ENCODE data around the gene COL20A1. TPM values are rescaled to one million over a fixed set of nuclear protein-coding genes. Genes with fewer than 3 reads are reported as not detected.

Gene COL20A1
- total and polyA plus RNA-seq, 8 donors: 0.53 to 2.4 TPM; not detected in 6

DNA sequence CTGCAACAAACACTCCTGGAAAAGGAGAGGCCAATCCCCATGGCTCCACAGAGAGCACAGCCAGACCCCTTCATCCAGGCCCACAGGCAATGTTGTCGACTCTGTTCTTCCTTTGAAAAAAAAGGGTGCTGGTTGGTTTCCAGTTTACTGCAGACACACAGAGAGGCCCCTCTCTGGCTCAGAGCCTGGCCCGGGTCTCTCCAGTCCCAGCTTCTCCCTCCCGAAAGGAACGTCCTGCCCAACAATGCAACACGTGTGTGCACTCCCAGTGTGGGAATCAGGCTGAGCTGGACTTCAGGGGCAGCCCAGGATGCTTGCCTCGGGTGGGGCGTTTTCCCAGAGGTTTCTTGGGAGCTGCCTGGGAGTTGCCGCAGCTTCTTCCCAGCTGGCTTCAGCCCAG lies 34.2 kb upstream of the COL20A1 start:
- Histone ChIP-seq H3K36me3 (no peaks in the 10 kb centered on the region), H3K27ac (no peak overlapping the region), H3K4me1 (peaks cover 8 to 11% (median 11%) of the 10 kb centered on the region in 4 donors), H3K27me3 (peaks cover 16 to 94% (median 68%) of the 10 kb centered on the region in 3 donors), H3K4me3 (no peak overlapping the region), H3K9me3 (no peaks in the 10 kb centered on the region)
- TF ChIP-seq EP300 (IDR thresholded peaks at IDR 0.05) (no peak), POLR2A (IDR thresholded peaks at IDR 0.05) (no peak), POLR2AphosphoS5 (IDR thresholded peaks at IDR 0.05) (no peak)
- TF ChIP-seq, protein P1, sequence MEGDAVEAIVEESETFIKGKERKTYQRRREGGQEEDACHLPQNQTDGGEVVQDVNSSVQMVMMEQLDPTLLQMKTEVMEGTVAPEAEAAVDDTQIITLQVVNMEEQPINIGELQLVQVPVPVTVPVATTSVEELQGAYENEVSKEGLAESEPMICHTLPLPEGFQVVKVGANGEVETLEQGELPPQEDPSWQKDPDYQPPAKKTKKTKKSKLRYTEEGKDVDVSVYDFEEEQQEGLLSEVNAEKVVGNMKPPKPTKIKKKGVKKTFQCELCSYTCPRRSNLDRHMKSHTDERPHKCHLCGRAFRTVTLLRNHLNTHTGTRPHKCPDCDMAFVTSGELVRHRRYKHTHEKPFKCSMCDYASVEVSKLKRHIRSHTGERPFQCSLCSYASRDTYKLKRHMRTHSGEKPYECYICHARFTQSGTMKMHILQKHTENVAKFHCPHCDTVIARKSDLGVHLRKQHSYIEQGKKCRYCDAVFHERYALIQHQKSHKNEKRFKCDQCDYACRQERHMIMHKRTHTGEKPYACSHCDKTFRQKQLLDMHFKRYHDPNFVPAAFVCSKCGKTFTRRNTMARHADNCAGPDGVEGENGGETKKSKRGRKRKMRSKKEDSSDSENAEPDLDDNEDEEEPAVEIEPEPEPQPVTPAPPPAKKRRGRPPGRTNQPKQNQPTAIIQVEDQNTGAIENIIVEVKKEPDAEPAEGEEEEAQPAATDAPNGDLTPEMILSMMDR (IDR thresholded peaks at IDR 0.05): no peak
- peak in 1 of 2 donors; percentile 87 for DNase-seq
- intact Hi-C loops (cut with DNase I; ENCODE audit: low total_unique reads): no loop called here
- WGBS, 5 donors: 33 to 47% (median 38%) methylated on average over 8 of the region's 8 CpGs

DNA sequence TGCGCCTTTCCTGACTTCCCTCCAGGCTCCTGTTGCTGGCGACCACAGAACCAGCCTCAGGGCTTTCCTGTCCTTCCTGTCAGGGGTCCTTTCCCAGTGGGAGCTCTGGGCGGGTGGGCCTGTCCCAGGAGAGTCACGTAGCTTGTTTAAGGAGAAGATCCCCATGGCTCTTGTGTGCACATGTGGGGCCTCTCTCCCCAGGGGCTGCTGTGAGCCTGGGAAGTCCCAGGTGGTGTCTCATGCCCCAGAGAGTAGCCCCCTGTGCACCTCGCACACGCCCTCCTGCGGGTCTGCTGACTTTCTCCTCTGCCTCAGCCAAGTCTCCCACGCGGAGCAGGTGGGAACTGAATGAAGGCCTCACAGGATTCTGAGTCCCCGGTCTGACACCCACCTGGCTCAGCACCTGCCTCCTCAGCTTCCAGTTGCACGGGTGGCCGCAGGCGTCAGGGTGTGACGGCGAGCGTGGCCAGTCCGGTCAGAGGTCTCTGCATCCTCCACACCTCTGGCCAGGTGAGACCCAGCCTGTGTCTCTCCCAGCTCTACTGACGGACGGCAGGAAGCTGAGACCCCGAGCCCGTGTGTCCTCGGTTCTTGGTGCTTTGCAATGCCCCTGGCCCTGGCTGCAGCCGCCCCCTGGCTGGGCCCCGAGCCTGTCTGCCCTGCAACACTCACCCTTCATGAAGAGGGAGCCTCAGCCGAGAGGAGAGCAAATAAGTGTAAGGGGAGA lies 33.1 kb upstream of the COL20A1 start:
- Histone ChIP-seq H3K27me3 (peaks cover 5 to 94% (median 62%) of the 10 kb centered on the region in 3 donors), H3K27ac (no peak overlapping the region), H3K36me3 (no peaks in the 10 kb centered on the region), H3K4me1 (peaks cover 0 to under 1% (median 0%) of the 10 kb centered on the region in 4 donors), H3K4me3 (no peak overlapping the region), H3K9me3 (no peaks in the 10 kb centered on the region)
- TF ChIP-seq, protein P1 (IDR thresholded peaks at IDR 0.05): no peak
- TF ChIP-seq POLR2A (IDR thresholded peaks at IDR 0.05) (no peak), POLR2AphosphoS5 (IDR thresholded peaks at IDR 0.05) (no peak), EP300 (IDR thresholded peaks at IDR 0.05) (no peak)
- no peak for DNase-seq
- intact Hi-C loops (cut with DNase I; ENCODE audit: low total_unique reads): no loop called here
- 64 to 83% (median 76%) methylated on average over 1 to 25 of the region's 25 CpGs for WGBS, 5 donors

DNA sequence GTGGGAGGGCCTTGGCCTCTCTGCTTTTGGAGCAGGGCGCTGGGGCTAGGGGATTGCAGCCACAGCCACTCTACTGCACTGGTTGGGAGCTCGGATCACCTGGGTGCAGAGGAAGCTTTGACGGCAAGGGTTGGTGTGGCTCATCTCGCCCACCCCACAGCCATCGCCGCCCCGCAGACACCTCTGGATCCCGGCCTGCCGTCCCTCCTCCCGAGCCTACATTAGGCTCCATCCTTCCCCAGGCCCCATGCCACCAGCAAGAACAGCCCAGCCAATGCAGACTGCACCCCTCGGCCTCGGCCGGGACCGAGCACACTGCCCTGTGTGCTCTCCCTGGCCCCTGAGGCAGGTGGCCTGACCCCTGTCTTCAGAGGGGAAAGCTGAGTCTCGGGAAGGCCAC lies 32.5 kb upstream of the COL20A1 start:
- no peak for DNase-seq
- Histone ChIP-seq H3K27me3 (peaks cover under 1 to 94% (median 55%) of the 10 kb centered on the region in 3 donors), H3K9me3 (no peaks in the 10 kb centered on the region), H3K4me3 (no peak overlapping the region), H3K27ac (no peak overlapping the region), H3K4me1 (no peaks in the 10 kb centered on the region), H3K36me3 (no peaks in the 10 kb centered on the region)
- WGBS, 5 donors: 80 to 86% (median 84%) methylated on average over 14 to 15 of the region's 15 CpGs
- intact Hi-C loops (cut with DNase I; ENCODE audit: low total_unique reads): no loop called here
- TF ChIP-seq, protein P1 (IDR thresholded peaks at IDR 0.05): no peak
- TF ChIP-seq POLR2A (IDR thresholded peaks at IDR 0.05) (no peak), EP300 (IDR thresholded peaks at IDR 0.05) (no peak), POLR2AphosphoS5 (IDR thresholded peaks at IDR 0.05) (no peak)

DNA sequence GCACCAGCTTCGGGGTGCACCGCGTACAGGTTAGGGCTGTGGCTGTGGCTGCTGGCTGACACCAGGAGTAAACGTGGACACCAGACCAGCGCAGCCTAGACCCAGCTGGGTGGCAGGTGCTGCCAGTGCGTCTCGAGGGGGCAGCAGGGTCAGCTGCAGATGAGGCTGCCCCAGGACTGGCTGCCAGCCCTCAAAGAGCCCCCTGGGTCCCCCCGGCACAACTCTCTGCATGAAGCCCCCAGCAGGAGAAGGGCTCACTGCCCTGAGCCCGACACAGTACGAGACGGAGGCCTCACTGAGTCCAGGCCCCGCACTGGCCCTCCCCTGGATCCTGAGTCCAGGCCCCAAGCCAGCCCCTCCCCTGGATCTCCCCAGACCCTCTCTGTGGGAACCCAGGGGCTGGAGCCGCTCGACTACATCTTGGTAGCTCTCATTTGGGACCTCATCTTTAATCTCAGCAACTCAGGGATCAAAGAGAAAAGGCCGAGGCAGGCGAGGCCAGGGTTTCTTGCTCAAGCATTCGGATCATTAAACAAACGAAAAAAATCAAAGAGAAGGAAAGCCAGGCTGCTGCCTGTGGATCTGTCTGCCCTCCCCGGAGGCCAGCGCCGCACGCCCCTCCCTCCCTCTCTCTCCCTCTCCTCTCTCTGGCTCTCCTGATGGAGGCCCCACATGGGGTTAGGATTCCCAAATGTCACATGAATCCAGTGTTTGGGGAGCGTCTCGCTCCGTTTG lies 31.8 kb upstream of the COL20A1 start:
- no peak overlapping the region for H3K27ac ChIP-seq
- WGBS, 5 donors: 25 to 39% (median 38%) methylated on average over 13 to 25 of the region's 25 CpGs
- TF ChIP-seq, protein P1 (IDR thresholded peaks at IDR 0.05): no peak
- TF ChIP-seq EP300 (IDR thresholded peaks at IDR 0.05): no peak
- H3K4me1 ChIP-seq: no peaks in the 10 kb centered on the region
- H3K4me3 ChIP-seq: no peak overlapping the region
- H3K9me3 ChIP-seq: no peaks in the 10 kb centered on the region
- no peaks in the 10 kb centered on the region for H3K36me3 ChIP-seq
- intact Hi-C loops (cut with DNase I; ENCODE audit: low total_unique reads): no loop called here
- DNase-seq: peak in 1 of 2 donors; percentile 77
- peaks cover 0 to 94% (median 48%) of the 10 kb centered on the region in 3 donors for H3K27me3 ChIP-seq

All from stomach (tissue), 9 donors.